GM21526 (cell line): Measurements from ENCODE around the gene ATF6B.
"Not testable (repeated sequence)": the region's sequence is repeated elsewhere in the genome, so short reads cannot be mapped to it uniquely, and the experiment has no call there.

Source experiments
- ATAC-seq: cut with Tn5 transposase; IDR thresholded peaks from one replicate; pipeline ENCODE4 v1.9.1; 2021; ENCODE audit warnings: moderate library complexity; ENCODE audit not compliant: unreplicated experiment, low FRiP score

ATF6B gene

GRCh38 chr6:32156891-32157290 is 28.8 kb upstream of the ATF6B start:
- ATAC-seq = no peak

GRCh38 chr6:32154514-32155161 is 26.6 kb upstream of the ATF6B start:
- ATAC-seq = no peak

- ATAC-seq = no peak
Observed at GRCh38 chr6:32153564-32154513, 25.8 kb upstream of the ATF6B start, which contains the start of gene PPT2. PPT2 (plus strand) TSS chr6:32154141; CDS start chr6:32154595, 454 bp downstream.

- ATAC-seq = no peak
Observed at GRCh38 chr6:32152769-32153563, 24.9 kb upstream of the ATF6B start.

DNA sequence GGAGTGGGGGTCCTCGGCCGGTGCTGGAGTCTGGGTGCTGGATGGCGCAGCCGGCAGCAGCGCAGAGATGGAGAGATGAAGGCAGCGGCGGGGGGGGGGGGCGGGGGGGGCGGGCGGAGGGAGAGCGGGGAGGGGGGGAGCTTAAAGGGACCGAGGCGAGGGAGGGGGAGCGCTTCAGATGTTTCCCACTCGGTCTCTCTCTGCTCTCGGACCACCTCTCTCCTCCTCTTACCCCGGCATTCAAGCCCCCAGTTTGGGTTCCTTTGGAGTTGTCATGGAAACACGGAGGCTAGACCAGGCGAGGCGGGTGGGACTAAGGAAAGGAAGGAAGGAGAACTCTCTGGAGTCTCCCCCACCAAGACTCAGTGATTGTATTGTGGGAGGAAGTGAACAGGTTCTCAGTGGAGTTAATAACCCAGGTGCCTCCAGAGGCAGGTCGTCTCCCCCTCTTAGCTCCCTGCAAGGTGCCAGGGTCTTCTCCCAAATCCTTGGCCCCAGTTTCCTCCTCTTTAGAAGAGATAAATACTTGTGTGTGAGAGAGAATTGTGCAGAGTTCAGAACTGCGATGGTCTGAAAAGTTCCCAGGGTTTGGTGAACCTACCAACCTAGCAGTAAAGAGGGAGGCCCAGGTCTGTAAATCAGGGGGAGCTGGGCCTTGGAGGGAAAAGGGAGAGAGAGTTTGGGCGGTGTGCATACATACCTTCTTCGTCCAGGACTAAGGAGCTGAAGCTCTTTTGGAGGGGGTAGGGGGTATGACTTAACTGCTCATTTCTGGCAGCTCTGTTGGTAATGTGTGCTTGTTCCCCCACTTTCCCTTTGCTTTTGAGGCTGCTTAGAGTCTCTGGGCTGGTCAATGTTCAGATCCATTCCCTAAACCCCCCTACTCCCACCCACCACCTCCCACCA is 24.1 kb upstream of the ATF6B start, which contains the start of gene PRRT1:
Gene PRRT1, minus strand, starts transcription at position 77 of the 906 bp plus-strand sequence. CDS start 112 bp downstream, outside the sequence.
- ATAC-seq = no peak

DNA sequence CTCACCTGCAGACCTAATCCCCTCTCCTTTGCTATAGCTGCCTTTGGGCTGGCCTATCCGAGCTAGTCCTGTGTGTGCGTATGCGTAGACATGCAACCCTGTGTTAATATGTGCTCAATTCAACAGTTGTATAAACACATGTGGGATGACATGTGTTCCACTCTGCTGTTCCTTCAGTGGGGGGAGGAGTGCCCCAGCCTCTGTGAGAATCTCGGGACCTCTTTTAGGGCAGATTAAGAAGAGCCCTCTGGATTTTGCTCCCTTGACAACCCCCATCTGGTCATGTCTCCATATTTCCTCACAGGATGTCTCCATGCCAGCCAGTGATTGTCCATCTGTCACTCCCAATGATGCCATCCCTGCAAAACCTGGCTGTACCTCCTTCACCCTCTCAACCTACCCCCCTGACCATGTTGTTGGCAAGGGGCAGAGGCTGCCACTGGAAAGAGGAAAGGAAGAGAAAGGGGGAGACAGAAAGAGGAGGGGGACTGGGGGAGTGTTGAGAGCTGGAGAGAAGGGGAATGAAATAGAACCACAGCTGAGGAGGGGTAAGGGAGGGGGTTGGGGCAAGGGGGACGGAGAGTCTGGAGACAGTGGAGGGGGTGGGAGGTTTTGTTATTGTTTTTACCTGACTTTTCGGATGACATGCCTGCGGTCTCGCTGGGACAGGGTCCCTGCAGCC is 23.3 kb upstream of the ATF6B start:
- no peak for ATAC-seq

GRCh38 chr6:32149932-32150870 is 22.2 kb upstream of the ATF6B start:
- no peak for ATAC-seq

- ATAC-seq = no peak
Observed at GRCh38 chr6:32149092-32149755, 21.2 kb upstream of the ATF6B start.

DNA sequence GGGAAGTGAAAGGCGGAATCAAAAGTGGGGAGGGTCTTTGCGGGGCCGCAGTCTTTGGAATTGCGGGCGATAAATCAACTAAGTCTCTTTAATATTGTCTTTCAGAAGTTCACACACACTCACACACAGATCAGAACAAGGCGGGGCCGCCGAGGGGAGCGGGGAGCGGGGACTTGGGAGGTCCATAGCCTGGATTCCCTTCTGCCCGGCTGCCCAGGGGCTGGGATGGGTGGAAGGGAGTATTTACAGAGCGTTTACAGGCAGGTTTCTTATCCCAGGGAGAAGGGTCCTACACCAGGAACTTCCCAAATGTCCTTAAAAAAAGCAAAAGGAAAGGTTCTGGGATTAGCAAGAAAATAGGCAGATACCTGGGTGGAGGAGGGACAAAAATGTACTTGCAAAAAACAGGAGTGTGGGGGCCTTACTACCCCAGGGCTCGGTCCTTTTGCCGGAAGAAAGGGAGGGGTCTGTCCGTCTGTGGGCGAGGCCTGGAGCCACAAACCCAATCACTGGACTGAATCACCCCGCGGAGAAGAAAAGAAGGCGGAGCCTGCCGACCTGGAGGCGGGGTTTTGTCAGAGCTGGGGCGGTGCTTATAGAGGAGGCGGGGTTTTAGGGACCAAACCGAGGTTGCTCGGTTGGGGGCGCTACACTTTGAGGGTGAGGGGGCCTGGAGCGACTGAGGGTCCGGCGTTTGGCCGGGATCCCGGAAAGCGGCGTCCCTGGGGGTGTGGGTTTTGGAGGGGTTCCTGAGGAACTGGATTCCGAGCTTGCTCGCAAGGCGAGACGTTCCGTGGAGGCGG is 20.4 kb upstream of the ATF6B start:
- no peak for ATAC-seq

- ATAC-seq = no peak
Observed at GRCh38 chr6:32147401-32148132, 19.5 kb upstream of the ATF6B start.

DNA sequence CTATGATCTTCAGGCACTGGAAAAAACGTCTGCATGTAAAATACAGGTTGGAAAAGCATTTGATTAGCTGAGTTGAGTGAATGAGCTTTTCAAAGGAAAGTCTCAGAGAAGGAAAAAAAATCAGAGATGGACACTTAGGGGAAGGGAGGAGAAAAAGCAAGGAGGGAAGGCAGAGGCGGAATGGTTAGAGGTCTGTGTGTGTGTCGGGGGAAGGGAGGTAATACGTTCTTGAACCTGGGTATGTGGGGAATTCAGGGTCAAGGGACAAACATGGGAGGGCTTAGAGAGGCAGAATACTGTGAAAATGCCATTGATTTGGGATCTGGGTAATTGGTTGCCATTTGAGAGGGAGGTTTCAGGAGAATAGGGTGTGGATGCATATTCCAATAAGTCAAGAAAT is 18.6 kb upstream of the ATF6B start:
- no peak for ATAC-seq

- no peak for ATAC-seq
Observed at GRCh38 chr6:32146287-32146686, 18.2 kb upstream of the ATF6B start.

- ATAC-seq = not testable (repeated sequence)
Observed at GRCh38 chr6:32144238-32144637, 16.2 kb upstream of the ATF6B start.

DNA sequence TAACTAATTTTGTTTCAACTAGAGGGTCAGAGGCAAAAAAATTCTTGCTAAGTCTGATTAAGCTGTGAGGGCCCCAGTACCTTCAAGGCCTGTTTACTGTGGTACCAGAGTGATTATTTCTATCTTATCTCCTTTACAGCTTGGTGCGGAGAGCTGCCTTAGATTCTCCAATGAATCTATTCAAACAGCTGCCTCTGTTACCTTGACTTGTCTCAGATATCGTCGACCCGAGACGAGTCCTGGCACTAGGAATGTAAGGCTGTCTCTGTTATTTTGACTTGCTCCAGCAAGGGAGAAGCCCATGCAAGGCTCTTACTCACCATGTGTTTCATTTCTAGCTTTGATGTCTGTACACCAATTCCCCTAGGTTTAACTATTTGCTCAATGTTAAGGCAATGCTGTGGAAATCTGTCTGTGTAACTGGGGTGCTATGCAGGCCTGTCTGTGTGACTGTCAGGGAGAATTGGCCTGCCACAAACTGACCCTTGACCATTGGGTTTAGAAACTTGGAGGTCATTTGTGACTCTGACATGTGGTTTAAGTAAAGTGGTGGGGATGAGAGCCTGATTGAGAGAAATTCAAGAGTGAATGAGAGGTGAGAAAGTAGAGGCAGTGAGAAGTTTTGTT is 12.5 kb upstream of the ATF6B start:
- ATAC-seq = no peak

GRCh38 chr6:32139590-32139989 is 11.5 kb upstream of the ATF6B start:
- ATAC-seq = no peak

GRCh38 chr6:32137454-32137853 is 9.4 kb upstream of the ATF6B start:
- no peak for ATAC-seq
